Measurements from ENCODE around the gene PDIA4. TPM values are rescaled to one million over a fixed set of nuclear protein-coding genes. Genes with fewer than 3 reads are reported as not detected.
A peak's percentile ranks its signal among the peaks of the same experiment; 100 is the strongest.

PDIA4 gene
- total RNA-seq, 4 donors from 2014 or later, result 35.9 to 55.9 (median 47.9) TPM

DNA sequence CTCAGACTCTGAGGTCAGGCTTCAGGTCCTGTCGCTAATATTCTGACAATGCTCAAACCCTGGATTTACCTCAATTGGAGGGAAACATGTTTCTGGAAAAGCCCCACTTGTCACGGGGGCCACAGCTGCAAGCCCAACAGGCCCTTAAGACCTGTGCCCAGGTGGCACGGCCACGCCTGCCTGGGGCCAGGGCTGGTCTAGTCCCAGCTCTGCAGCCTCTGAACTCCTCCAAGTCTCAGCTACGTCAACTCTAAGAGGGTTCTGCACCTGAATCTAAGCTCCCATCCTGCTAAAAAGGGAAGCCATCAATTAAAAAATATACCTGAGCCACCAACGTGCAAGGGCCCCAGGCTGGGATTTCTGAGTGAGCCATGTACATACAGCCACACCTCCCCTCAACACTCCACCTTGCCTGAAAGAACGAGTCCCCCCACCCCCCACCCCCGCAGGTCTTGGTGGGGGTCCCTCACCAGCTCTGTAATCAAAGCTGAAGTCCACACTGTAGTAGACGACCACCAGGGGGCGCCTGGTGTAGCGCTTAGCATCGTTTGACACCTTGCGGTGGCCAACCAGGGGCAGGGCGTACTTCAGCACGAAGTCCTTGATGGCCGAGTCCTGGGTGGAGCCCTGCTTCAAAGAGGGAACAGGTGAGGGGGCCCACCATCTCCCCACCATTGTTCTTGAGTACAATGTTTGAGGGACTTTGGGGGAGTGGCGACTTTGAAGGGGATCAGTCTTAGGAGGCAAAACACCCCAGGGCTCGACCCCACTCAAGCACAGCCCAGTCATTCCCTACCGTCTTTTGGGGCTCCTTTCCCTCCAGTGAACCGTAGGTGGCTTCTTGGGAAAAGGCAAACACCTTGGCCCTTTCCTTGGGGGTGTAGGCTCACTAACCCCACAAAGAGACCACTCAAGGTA lies 22.6 kb downstream of the PDIA4 start:
- TF ChIP-seq, protein P1, sequence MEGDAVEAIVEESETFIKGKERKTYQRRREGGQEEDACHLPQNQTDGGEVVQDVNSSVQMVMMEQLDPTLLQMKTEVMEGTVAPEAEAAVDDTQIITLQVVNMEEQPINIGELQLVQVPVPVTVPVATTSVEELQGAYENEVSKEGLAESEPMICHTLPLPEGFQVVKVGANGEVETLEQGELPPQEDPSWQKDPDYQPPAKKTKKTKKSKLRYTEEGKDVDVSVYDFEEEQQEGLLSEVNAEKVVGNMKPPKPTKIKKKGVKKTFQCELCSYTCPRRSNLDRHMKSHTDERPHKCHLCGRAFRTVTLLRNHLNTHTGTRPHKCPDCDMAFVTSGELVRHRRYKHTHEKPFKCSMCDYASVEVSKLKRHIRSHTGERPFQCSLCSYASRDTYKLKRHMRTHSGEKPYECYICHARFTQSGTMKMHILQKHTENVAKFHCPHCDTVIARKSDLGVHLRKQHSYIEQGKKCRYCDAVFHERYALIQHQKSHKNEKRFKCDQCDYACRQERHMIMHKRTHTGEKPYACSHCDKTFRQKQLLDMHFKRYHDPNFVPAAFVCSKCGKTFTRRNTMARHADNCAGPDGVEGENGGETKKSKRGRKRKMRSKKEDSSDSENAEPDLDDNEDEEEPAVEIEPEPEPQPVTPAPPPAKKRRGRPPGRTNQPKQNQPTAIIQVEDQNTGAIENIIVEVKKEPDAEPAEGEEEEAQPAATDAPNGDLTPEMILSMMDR (IDR thresholded peaks at IDR 0.05), result peak in 1 of 3 donors; percentile 23
- TF ChIP-seq POLR2A (IDR thresholded peaks at IDR 0.05), result no peak
- WGBS, 2 donors, result 44 to 74% methylated on average over 11 to 18 of the region's 20 CpGs
- peak; percentile 71 to 96 for DNase-seq (ENCODE audit: low spot score in 2 of 2)
- H3K4me3 ChIP-seq (ENCODE audit: low read depth, poor library complexity, severe bottlenecking), result no peak overlapping the region
- intact Hi-C loops (cut with DNase I; ENCODE audit: low total_unique reads), result loop anchor here (10.0 kb wide), 2 partner anchors 59 to 89 kb away; partner anchors contain the start of gene ZNF786

DNA sequence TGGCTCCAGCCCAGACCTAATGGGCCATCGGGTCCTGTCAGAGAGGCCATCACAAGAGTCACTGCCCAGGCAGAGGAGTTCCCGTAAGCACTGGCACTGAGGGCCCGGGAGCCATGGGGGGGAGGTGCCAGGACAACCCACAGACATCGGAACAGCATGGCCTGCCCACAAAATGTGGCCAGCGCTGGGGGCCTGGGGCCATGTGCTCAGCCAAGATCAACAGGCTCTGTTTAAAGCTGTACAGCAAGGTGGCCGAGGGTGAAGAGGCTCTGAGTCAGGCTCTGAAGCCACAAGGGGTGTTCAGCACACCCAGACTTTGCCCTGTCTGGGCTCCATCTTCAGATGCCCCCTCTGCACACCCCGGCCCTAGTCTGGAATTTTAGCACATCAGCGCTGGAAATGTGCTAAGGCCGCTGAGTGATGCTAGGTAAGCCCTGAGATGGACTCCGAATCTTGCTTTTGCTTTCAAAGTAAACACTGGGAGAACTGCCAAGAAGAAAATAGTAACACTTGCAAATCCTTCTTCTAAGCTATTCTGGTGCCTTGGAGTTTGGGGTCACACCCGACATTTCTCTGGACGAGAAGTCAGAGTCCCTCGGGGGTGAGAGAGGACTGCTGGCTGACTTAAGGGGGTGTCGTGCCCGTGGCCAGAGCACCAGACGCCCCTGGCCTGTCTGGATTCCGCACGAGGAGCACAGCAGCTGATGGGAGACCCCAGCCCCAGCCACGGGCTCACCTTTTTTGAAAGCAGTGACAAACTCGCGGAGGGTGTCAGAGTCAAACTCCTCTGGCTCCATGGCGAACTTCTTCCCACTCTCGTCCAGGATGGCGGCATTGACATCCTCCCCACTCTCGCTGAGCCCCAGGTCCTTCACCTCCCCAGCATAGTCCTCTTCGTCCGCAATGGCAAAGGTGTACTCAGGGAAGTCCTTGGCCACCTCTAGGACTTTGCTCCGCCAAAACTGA lies 23.6 kb downstream of the PDIA4 start:
- TF ChIP-seq, protein P1 (IDR thresholded peaks at IDR 0.05), result no peak
- TF ChIP-seq POLR2A (IDR thresholded peaks at IDR 0.05), result no peak
- WGBS, 2 donors, result 86 to 89% methylated on average over 26 to 28 of the region's 28 CpGs
- DNase-seq (ENCODE audit: low spot score in 2 of 2), result no peak
- intact Hi-C loops (cut with DNase I; ENCODE audit: low total_unique reads), result loop anchor here (10.0 kb wide), 2 partner anchors 60 to 90 kb away; partner anchors contain the start of gene ZNF786
- no peak overlapping the region for H3K4me3 ChIP-seq (ENCODE audit: low read depth, poor library complexity, severe bottlenecking)

DNA sequence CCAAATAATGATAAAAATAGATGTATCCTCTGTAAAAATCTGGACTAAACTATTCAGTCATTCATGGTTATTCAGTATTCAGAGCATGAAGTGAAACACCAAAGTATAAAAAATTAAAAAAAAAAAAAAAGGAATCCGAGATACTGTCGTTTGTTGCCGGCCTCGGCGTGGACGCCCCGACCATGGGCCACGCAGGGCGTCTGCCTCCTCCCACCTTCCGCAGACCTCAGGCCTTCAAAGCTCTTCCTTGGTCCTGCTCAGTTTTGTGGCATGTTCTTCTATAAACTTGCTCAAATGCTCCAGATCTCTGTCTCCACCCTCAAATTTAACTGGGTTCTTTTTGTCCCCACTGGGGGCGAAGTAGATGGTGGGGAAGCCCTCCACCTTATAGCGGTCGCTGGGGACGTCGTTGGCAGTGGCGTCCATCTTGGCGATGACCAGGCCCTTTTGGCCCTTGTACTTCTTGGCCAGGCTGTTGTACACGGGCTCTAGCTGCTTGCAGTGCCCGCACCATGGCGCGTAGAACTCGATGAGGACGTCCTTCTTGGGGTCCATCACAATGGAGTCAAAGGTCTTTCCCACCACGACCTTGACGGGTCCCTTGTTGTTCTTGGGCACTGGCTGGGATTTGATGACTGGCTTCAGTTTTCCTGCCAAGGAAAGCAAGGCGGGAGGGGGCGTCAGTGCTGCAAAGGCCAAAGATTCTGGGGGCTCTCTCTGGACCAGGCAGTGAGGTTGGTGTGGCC lies 24.6 kb downstream of the PDIA4 start:
- H3K4me3 ChIP-seq (ENCODE audit: low read depth, poor library complexity, severe bottlenecking), result no peak overlapping the region
- intact Hi-C loops (cut with DNase I; ENCODE audit: low total_unique reads), result loop anchor here (10.0 kb wide), 2 partner anchors 61 to 91 kb away; partner anchors contain the start of gene ZNF786
- 92 to 93% methylated on average over 27 of the region's 27 CpGs for WGBS, 2 donors
- TF ChIP-seq POLR2A (IDR thresholded peaks at IDR 0.05), result no peak
- TF ChIP-seq, protein P1 (IDR thresholded peaks at IDR 0.05), result no peak
- DNase-seq (ENCODE audit: low spot score in 2 of 2), result no peak

DNA sequence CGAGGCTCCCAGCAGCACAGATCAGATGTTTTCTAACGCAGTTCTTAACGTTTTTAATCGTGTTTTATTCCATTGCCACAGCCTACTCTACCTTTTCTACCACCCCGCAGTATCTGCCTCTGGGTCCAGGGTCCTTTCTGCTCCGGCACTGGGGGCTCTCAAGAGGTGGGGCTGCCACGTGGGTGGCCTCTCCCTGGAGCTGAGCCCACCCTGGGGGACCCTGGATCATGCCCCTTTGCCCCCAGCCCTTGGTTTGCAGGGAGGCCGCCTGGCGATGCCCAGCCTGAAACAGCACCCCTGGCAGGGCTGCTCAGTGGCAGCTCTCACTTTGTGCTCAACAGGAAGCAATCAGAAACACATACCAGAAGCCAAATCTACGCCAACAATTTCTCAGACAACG lies 25.3 kb downstream of the PDIA4 start:
- intact Hi-C loops (cut with DNase I; ENCODE audit: low total_unique reads), result loop anchor here (10.0 kb wide), 2 partner anchors 62 to 92 kb away; partner anchors contain the start of gene ZNF786
- 85 to 86% methylated on average over 11 of the region's 11 CpGs for WGBS, 2 donors
- no peak for DNase-seq (ENCODE audit: low spot score in 2 of 2)
- TF ChIP-seq POLR2A (IDR thresholded peaks at IDR 0.05), result no peak
- TF ChIP-seq, protein P1 (IDR thresholded peaks at IDR 0.05), result no peak
- H3K4me3 ChIP-seq (ENCODE audit: low read depth, poor library complexity, severe bottlenecking), result no peak overlapping the region

DNA sequence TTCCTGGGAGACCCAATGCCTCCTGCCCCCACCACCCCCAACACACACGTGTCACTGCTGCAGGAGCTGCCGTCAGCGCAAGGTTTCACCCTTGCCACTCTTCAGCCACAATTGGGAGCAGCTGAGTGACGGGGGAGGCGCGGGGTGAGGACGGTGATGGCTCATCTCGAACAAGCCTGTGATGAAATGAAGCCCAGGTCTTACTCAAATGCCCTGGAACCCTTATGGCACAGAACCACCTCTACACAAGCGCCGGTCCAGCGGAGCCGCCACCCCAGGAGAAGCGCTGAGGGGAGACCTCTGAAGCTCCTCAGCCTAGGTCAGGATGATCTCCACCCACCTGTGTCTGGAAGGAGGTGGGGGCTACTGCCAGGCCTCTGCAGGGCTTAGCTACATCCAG lies 25.7 kb downstream of the PDIA4 start:
- H3K4me3 ChIP-seq (ENCODE audit: low read depth, poor library complexity, severe bottlenecking), result no peak overlapping the region
- TF ChIP-seq, protein P1 (IDR thresholded peaks at IDR 0.05), result no peak
- TF ChIP-seq POLR2A (IDR thresholded peaks at IDR 0.05), result no peak
- DNase-seq (ENCODE audit: low spot score in 2 of 2), result no peak
- intact Hi-C loops (cut with DNase I; ENCODE audit: low total_unique reads), result loop anchor here (10.0 kb wide), 2 partner anchors 62 to 92 kb away; partner anchors contain the start of gene ZNF786
- WGBS, 2 donors, result 89 to 90% methylated on average over 11 to 13 of the region's 13 CpGs
